Tibial artery (tissue), 4 donors: ENCODE measurements around the gene CHD2.
"Not testable (repeated sequence)": the region's sequence is repeated elsewhere in the genome, so short reads cannot be mapped to it uniquely, and the experiment has no call there.

Experiments used
- DNase-seq, 2 donors: peaks; one replicate each; pipeline ENCODE4 v3.0.0-alpha.2; 2019
- H3K27ac ChIP-seq, 2 donors: fragments of 200-600 bp; sonication (generic) in 1 of 2; 1 replicate in 1 of 2; 2 replicates in 1 of 2; pipeline ENCODE4 v1.5.1; 2018 to 2019; ENCODE audit warnings: mild to moderate bottlenecking in 1 of 2
- H3K27me3 ChIP-seq, 2 donors: fragments of 200-600 bp; sonication (generic) in 1 of 2; one replicate each; pipeline versions ENCODE4 v1.5.1 to v1.6.0; 2016 to 2019
- H3K36me3 ChIP-seq, 3 donors: fragments of 200-600 bp; sonication (generic) in 2 of 3; one replicate each; pipeline ENCODE4 v1.5.1; 2016 to 2019; ENCODE audit warnings: mild to moderate bottlenecking in 2 of 3
- H3K4me1 ChIP-seq, 4 donors: fragments of 200-600 bp; sonication (generic) in 2 of 4; 1 replicate in 3 of 4; 2 replicates in 1 of 4; pipeline ENCODE4 v1.5.1; 2016 to 2019
- H3K4me3 ChIP-seq, 2 donors: fragments of 200-600 bp; sonication (generic) in 1 of 2; 1 replicate in 1 of 2; 2 replicates in 1 of 2; pipeline ENCODE4 v1.5.1; 2018 to 2019; ENCODE audit warnings: mild to moderate bottlenecking in 2 of 2
- H3K9me3 ChIP-seq, 3 donors: fragments of 200-600 bp; sonication (generic) in 1 of 3; one replicate each; pipeline ENCODE4 v1.5.1; 2016 to 2019
- CTCF ChIP-seq, 2 experiments: fragments of 200-600 bp in 1 of 2; fragments of 450-650 bp in 1 of 2; IDR thresholded peaks; one replicate each; pipeline ENCODE4 v1.5.1; 2017 to 2019; ENCODE audit warnings: antibody characterized with exemption in 2 of 2, mild to moderate bottlenecking in 1 of 2, moderate library complexity in 1 of 2
- intact Hi-C: fragments of 100-400 bp; cut with DNase I; formaldehyde crosslinking; loops from one replicate; pipeline ENCODE4 v1.15.0; 2023; ENCODE audit warnings: low total_unique reads

Gene CHD2

GRCh38 chr15:92914768-92915221 lies 14.7 kb downstream of the CHD2 start:
- Histone ChIP-seq H3K27me3 (no peaks in the 10 kb centered on the region), H3K36me3 (no peaks in the 10 kb centered on the region), H3K4me1 (peaks cover 0 to 98% (median 67%) of the 10 kb centered on the region in 4 donors), H3K9me3 (no peaks in the 10 kb centered on the region), H3K4me3 (no peak overlapping the region), H3K27ac (peak overlapping the region; percentile 92 to 95)
- TF ChIP-seq CTCF (IDR thresholded peaks at IDR 0.05): no peak
- DNase-seq: no peak
- intact Hi-C loops: loop anchor here (5.0 kb wide), 1 partner anchor 117 kb away; no protein-coding TSS in a partner anchor

- Histone ChIP-seq H3K27ac (peak overlapping the region; percentile 92 to 95), H3K9me3 (no peaks in the 10 kb centered on the region), H3K36me3 (no peaks in the 10 kb centered on the region), H3K4me1 (peaks cover 0 to 98% (median 69%) of the 10 kb centered on the region in 4 donors), H3K4me3 (no peak overlapping the region), H3K27me3 (no peaks in the 10 kb centered on the region)
- DNase-seq: no peak
- intact Hi-C loops: loop anchor here (5.0 kb wide), 1 partner anchor 119 kb away; no protein-coding TSS in a partner anchor
- no peak for TF ChIP-seq CTCF (IDR thresholded peaks at IDR 0.05)
Measured at GRCh38 chr15:92915766-92916435, 15.8 kb downstream of the CHD2 start.

- peaks cover 6 to 98% (median 71%) of the 10 kb centered on the region in 4 donors for H3K4me1 ChIP-seq
- intact Hi-C loops: loop anchor here (5.0 kb wide), 1 partner anchor 121 kb away; no protein-coding TSS in a partner anchor
- TF ChIP-seq CTCF (IDR thresholded peaks at IDR 0.05): peak; percentile 88 to 97
Measured at GRCh38 chr15:92917598-92918407, 17.7 kb downstream of the CHD2 start.

GRCh38 chr15:92918881-92919280 lies 18.8 kb downstream of the CHD2 start:
- intact Hi-C loops: loop anchor here (5.0 kb wide), 1 partner anchor 122 kb away; no protein-coding TSS in a partner anchor
- Histone ChIP-seq H3K4me1 (peaks cover 6 to 94% (median 70%) of the 10 kb centered on the region in 4 donors), H3K27ac (peak overlapping the region; percentile 92 to 95)
- not testable (repeated sequence) for H3K27me3 ChIP-seq, H3K36me3 ChIP-seq, DNase-seq, H3K9me3 ChIP-seq, H3K4me3 ChIP-seq

More at GRCh38 chr15:92917598-92918407, 17.7 kb downstream of the CHD2 start:
- H3K4me3 ChIP-seq: peak overlapping the region; percentile 17 to 18
- DNase-seq: peak; percentile 96 to 98
- no peaks in the 10 kb centered on the region for H3K27me3 ChIP-seq
- peak overlapping the region; percentile 92 to 95 for H3K27ac ChIP-seq
- no peaks in the 10 kb centered on the region for H3K36me3 ChIP-seq
- H3K9me3 ChIP-seq: no peaks in the 10 kb centered on the region

GRCh38 chr15:92920595-92921161 lies 20.6 kb downstream of the CHD2 start:
- Histone ChIP-seq H3K27ac (peak overlapping the region; percentile 92 to 95), H3K4me1 (peaks cover 6 to 90% (median 61%) of the 10 kb centered on the region in 4 donors), H3K4me3 (no peak overlapping the region)

More at GRCh38 chr15:92920595-92921161, 20.6 kb downstream of the CHD2 start:
- TF ChIP-seq CTCF (IDR thresholded peaks at IDR 0.05): no peak
- intact Hi-C loops: no loop called here
- no peaks in the 10 kb centered on the region for H3K9me3 ChIP-seq
- peaks cover 11 to 15% (median 12%) of the 10 kb centered on the region in 3 donors for H3K36me3 ChIP-seq
- DNase-seq: no peak
- no peaks in the 10 kb centered on the region for H3K27me3 ChIP-seq
